GM21786 (cell line): Measurements from ENCODE around the gene TMC7.

Experiments
- ATAC-seq: cut with Tn5 transposase; IDR thresholded peaks from one replicate; pipeline ENCODE4 v1.9.1; 2021; ENCODE audit not compliant: unreplicated experiment

Gene TMC7

DNA sequence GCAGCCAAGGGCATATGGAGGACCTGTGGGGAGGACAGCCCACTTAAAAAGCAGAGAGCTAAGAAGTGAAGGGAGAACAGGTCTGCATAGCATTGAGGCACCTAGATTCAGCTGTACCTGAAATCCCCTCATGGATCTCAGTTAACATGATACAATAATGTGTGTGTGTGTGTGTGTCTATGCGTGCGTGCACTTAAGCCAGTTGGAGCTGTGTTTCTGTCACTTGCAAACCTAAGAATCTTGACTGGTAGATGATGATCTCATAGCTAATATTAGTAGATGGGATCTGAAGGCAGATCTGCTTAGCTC lies 128.3 kb downstream of the TMC7 start:
- no peak for ATAC-seq
